Right lobe of liver (tissue), 6 donors: ENCODE measurements around the gene SLPI. TPM values are rescaled to one million over a fixed set of nuclear protein-coding genes. Genes with fewer than 3 reads are reported as not detected.
A peak's percentile ranks its signal among the peaks of the same experiment; 100 is the strongest.

ENCODE experiments used
- ATAC-seq, 4 donors: fragments of 200-7000 bp; cut with Tn5 transposase; one replicate each; pipeline ENCODE4 v1.9.1; 2020; ENCODE audit warnings: mild to moderate bottlenecking in 4 of 4, moderate library complexity in 4 of 4
- DNase-seq, 3 donors: peaks; one replicate each; pipeline ENCODE4 v3.0.0-alpha.2; 2020
- H3K27ac ChIP-seq, 3 donors: fragments of 200-600 bp; one replicate each; pipeline ENCODE4 v1.8.0; 2022
- H3K27me3 ChIP-seq, 2 donors: fragments of 200-600 bp; one replicate each; pipeline ENCODE4 v1.8.0; 2022
- H3K36me3 ChIP-seq, 4 donors: fragments of 200-600 bp; sonication (generic) in 1 of 4; one replicate each; pipeline versions ENCODE4 v1.5.1 to v1.8.0; 2017 to 2022; ENCODE audit warnings: control low read depth in 1 of 4
- H3K4me1 ChIP-seq, 4 donors: fragments of 200-600 bp; sonication (generic) in 1 of 4; one replicate each; pipeline versions ENCODE4 v1.5.1 to v1.8.0; 2017 to 2022; ENCODE audit warnings: control low read depth in 1 of 4
- H3K4me3 ChIP-seq, 3 donors: fragments of 200-600 bp; one replicate each; pipeline ENCODE4 v1.8.0; 2022
- H3K9me3 ChIP-seq, 4 donors: fragments of 200-600 bp; sonication (generic) in 1 of 4; one replicate each; pipeline versions ENCODE4 v1.5.1 to v1.8.0; 2017 to 2022; ENCODE audit warnings: control low read depth in 1 of 4
- CTCF ChIP-seq, 4 donors: fragments of 200-600 bp in 3 of 4; fragments of 450-650 bp in 1 of 4; IDR thresholded peaks; one replicate each; pipeline versions ENCODE4 v1.5.1 to v1.8.0; 2016 to 2022; ENCODE audit warnings: antibody characterized with exemption in 4 of 4, mild to moderate bottlenecking in 2 of 4
- POLR2A ChIP-seq: fragments of 450-650 bp; IDR thresholded peaks from one replicate; pipeline ENCODE4 v1.6.1; 2017; ENCODE audit warnings: antibody characterized with exemption, mild to moderate bottlenecking
- WGBS: methylation state at CpG from one replicate; pipeline ENCODE4 v1.1.6; 2018; ENCODE audit warnings: low coverage, low lambda C conversion rate; ENCODE audit not compliant: insufficient coverage; ENCODE audit errors: missing lambda C conversion rate; 5-methylcytosine and 5-hydroxymethylcytosine counted together
- intact Hi-C, 2 donors: fragments of 100-400 bp; cut with DNase I; formaldehyde crosslinking; loops; one replicate each; pipeline versions ENCODE4 v1.11.2 to v1.14.1; 2022
- long read RNA-seq: library from polyadenylated mRNA; unstranded; transcript quantifications from one replicate; pipeline ENCODE4 v2.0.0, GENCODE V29; 2019
- total RNA-seq, 6 experiments: library from RNA; depleted of rRNA in 2 of 6; stranded (reverse); fragments of >200 nt in 2 of 6; fragmentation: NEBNext Ultra II Directional in 3 of 6; extraction: Animal tissue kit (Norgen Biotek cat#: 25700) in 3 of 6; gene quantifications; one replicate each; pipeline versions ENCODE4 v1.1.0 to v1.2.4, GENCODE V29; 2016 to 2023
- donor health status: DM: no; HTN: yes; CAD: no.
- donor health status: DM: no; HTN: no; CAD: no.
- donor health status: DM: no; HTN: no; CAD: no.
- donor health status: DM: no; HTN: yes; CAD: no.
- donor health status: DM: no; HTN: yes; CAD: no.

The SLPI gene
- 100 to 1,000 TPM in 5 of 6 experiments, 10 to 100 TPM in 1; 51.9 to 197 (median 169) TPM for total RNA-seq
- long read RNA-seq, transcript SLPI-201 (4 exons, 596 nt) = major isoform, 21 of 30 reads
- long read RNA-seq, partial matches to known transcripts = 8 of 30 reads
- long read RNA-seq, other reads (novel, unspliced or antisense) = 1 of 30 reads

- WGBS = 11% methylated on average over 6 of the region's 7 CpGs
- peak; percentile 55 to 88 (median 77) for DNase-seq
- no peaks in the 10 kb centered on the region for H3K9me3 ChIP-seq
- peak within 1 kb of the TSS; percentile 19 to 22 (median 21) for H3K4me3 ChIP-seq
- no peaks in the 10 kb centered on the region for H3K36me3 ChIP-seq
- intact Hi-C loops = no loop called here
- no peaks in the 10 kb centered on the region for H3K27me3 ChIP-seq
- ATAC-seq = peak; percentile 86 to 91 (median 88)
- peak; percentile 79 for TF ChIP-seq POLR2A
- TF ChIP-seq CTCF (IDR thresholded peaks at IDR 0.05) = no peak
- H3K4me1 ChIP-seq = peaks cover 0 to 35% (median 11%) of the 10 kb centered on the region in 4 donors
- peak within 1 kb of the TSS; percentile 78 to 94 (median 91) for H3K27ac ChIP-seq
Observed at GRCh38 chr20:45254383-45255262, at the start of gene SLPI. SLPI (minus strand) TSS chr20:45254564; CDS start chr20:45254543, 21 bp downstream.

- Histone ChIP-seq H3K4me3 (no peak overlapping the region), H3K27ac (no peak overlapping the region), H3K9me3 (no peaks in the 10 kb centered on the region), H3K27me3 (peaks cover 0 to 15% of the 10 kb centered on the region in 2 donors), H3K4me1 (no peaks in the 10 kb centered on the region), H3K36me3 (no peaks in the 10 kb centered on the region)
- intact Hi-C loops = no loop called here
- TF ChIP-seq POLR2A (no peak), CTCF (IDR thresholded peaks at IDR 0.05) (no peak)
- no peak for ATAC-seq
- 60% methylated on average over 8 of the region's 47 CpGs for WGBS
- no peak for DNase-seq
Observed at GRCh38 chr20:45303586-45304463, 49.5 kb upstream of the SLPI start.

- H3K36me3 ChIP-seq = no peaks in the 10 kb centered on the region
- H3K27me3 ChIP-seq = peaks cover 0 to 15% of the 10 kb centered on the region in 2 donors
- DNase-seq (no peak), ATAC-seq (no peak)
- no peak overlapping the region for H3K27ac ChIP-seq
- no peak for TF ChIP-seq CTCF (IDR thresholded peaks at IDR 0.05)
- TF ChIP-seq POLR2A = no peak
- H3K4me3 ChIP-seq = no peak overlapping the region
- intact Hi-C loops = no loop called here
- no peaks in the 10 kb centered on the region for H3K4me1 ChIP-seq
- WGBS = 75% methylated on average over 5 of the region's 5 CpGs
- no peaks in the 10 kb centered on the region for H3K9me3 ChIP-seq
Observed at GRCh38 chr20:45301824-45302271, 47.5 kb upstream of the SLPI start.

- intact Hi-C loops = no loop called here
- peak in 2 of 4 donors; percentile 26 to 33 for ATAC-seq
- Histone ChIP-seq H3K36me3 (no peaks in the 10 kb centered on the region), H3K4me1 (no peaks in the 10 kb centered on the region), H3K4me3 (no peak overlapping the region), H3K9me3 (no peaks in the 10 kb centered on the region), H3K27me3 (peaks cover 0 to 7% of the 10 kb centered on the region in 2 donors), H3K27ac (no peak overlapping the region)
- TF ChIP-seq CTCF (IDR thresholded peaks at IDR 0.05) = no peak
- TF ChIP-seq POLR2A = no peak
- DNase-seq = no peak
- WGBS = 30% methylated on average over 3 of the region's 4 CpGs
Observed at GRCh38 chr20:45300961-45301360, 46.6 kb upstream of the SLPI start.
